IMR-90 (cell line): ENCODE measurements around the gene RNF32. TPM values are rescaled to one million over a fixed set of nuclear protein-coding genes. Genes with fewer than 3 reads are reported as not detected.

Source experiments
- ATAC-seq: fragments of 200-7000 bp; cut with Tn5 transposase; 2 replicates; pipeline ENCODE4 v1.9.1; 2020; ENCODE audit warnings: low read depth, mild to moderate bottlenecking, moderate library complexity
- BruUV-seq: library from RNA; stranded (reverse); fragments of 400-500 nt; replicated peaks from 2 replicates; lab custom pipeline; 2021; lab: Mats Ljungman, UMichigan
- CTCF ChIA-PET: fragments of 300-600 bp; formaldehyde crosslinking; extraction: SDS; loops from one replicate; lab custom pipeline; 2021; ENCODE audit warnings: antibody characterized with exemption; lab: Yijun Ruan, JAX
- POLR2A ChIA-PET: fragments of 300-600 bp; sonication (Branson Sonifier 250); formaldehyde crosslinking; loops from one replicate; lab custom pipeline; 2022; ENCODE audit warnings: antibody characterized with exemption; ENCODE audit not compliant: unreplicated experiment; lab: Charles Lee
- DNase-seq: peaks from one replicate; pipeline ENCODE4 v3.0.0; 2013
- H2AFZ ChIP-seq: replicated peaks from 2 replicates; pipeline ENCODE3; 2013; ENCODE audit warnings: low read length, mild to moderate bottlenecking; ENCODE audit not compliant: poor library complexity
- H2AK5ac ChIP-seq: 2 replicates; pipeline ENCODE4 v1.6.1; 2013; ENCODE audit warnings: low read depth, low read length, inconsistent platforms
- H2AK9ac ChIP-seq: replicated peaks from 2 replicates; pipeline ENCODE3; 2013; ENCODE audit warnings: mild to moderate bottlenecking, low read depth, low read length, moderate library complexity; ENCODE audit not compliant: poor library complexity
- H2BK120ac ChIP-seq: 2 replicates; pipeline ENCODE4 v1.6.1; 2013; ENCODE audit warnings: low read depth, low read length, inconsistent platforms
- H2BK15ac ChIP-seq: 3 replicates; pipeline ENCODE4 v1.6.1; 2013; ENCODE audit warnings: low read depth, low read length, inconsistent platforms
- H2BK20ac ChIP-seq: 2 replicates; pipeline ENCODE4 v1.6.1; 2013; ENCODE audit warnings: low read depth, mild to moderate bottlenecking, inconsistent platforms, low read length, moderate library complexity
- H2BK5ac ChIP-seq: 2 replicates; pipeline ENCODE4 v1.6.1; 2013; ENCODE audit warnings: mild to moderate bottlenecking, low read depth, low read length, inconsistent platforms; ENCODE audit not compliant: poor library complexity, severe bottlenecking
- H3K14ac ChIP-seq: replicated peaks from 2 replicates; pipeline ENCODE4 v1.6.1; 2013; ENCODE audit warnings: low read depth, low read length, inconsistent platforms
- H3K18ac ChIP-seq: 2 replicates; pipeline ENCODE4 v1.6.1; 2013; ENCODE audit warnings: low read depth, low read length, control low read depth
- H3K23ac ChIP-seq: 2 replicates; pipeline ENCODE4 v1.6.1; 2013; ENCODE audit warnings: low read depth, low read length, inconsistent platforms
- H3K27ac ChIP-seq: 2 replicates; pipeline ENCODE4 v1.5.1; 2013; ENCODE audit warnings: mild to moderate bottlenecking, control low read depth, low read length; ENCODE audit not compliant: insufficient read depth
- H3K27me3 ChIP-seq: 2 replicates; pipeline ENCODE4 v1.6.1; 2013; ENCODE audit warnings: low read length; ENCODE audit not compliant: control insufficient read depth, insufficient read depth
- H3K36me3 ChIP-seq: 2 replicates; pipeline ENCODE4 v1.6.1; 2013; ENCODE audit warnings: low read length, mixed read lengths; ENCODE audit not compliant: control insufficient read depth, insufficient read depth
- H3K4ac ChIP-seq: 2 replicates; pipeline ENCODE4 v1.6.1; 2013; ENCODE audit warnings: low read depth, low read length, inconsistent platforms
- H3K4me1 ChIP-seq: 2 replicates; pipeline ENCODE4 v1.6.1; 2013; ENCODE audit warnings: low read length, mixed read lengths; ENCODE audit not compliant: control insufficient read depth, insufficient read depth
- H3K4me2 ChIP-seq: 2 replicates; pipeline ENCODE4 v1.6.1; 2013; ENCODE audit warnings: low read depth, mild to moderate bottlenecking, control low read depth, low read length, moderate library complexity
- H3K4me3 ChIP-seq: 2 replicates; pipeline ENCODE4 v1.5.1; 2013; ENCODE audit warnings: low read depth, mild to moderate bottlenecking, control low read depth, low read length, moderate library complexity; ENCODE audit not compliant: insufficient read depth
- H3K56ac ChIP-seq: 2 replicates; pipeline ENCODE4 v1.6.1; 2013; ENCODE audit warnings: low read length, inconsistent platforms; ENCODE audit not compliant: insufficient read depth; ENCODE audit errors: extremely low read depth
- H3K79me1 ChIP-seq, 2 experiments: 2 replicates each; pipeline ENCODE4 v1.6.1; 2013; ENCODE audit warnings: low read length in 2 of 2, inconsistent platforms in 1 of 2, low read depth in 1 of 2
- H3K9ac ChIP-seq: 2 replicates; pipeline ENCODE4 v1.6.1; 2013; ENCODE audit warnings: low read depth, low read length, control low read depth
- H3K9me1 ChIP-seq: 2 replicates; pipeline ENCODE4 v1.6.1; 2013; ENCODE audit warnings: low read length, inconsistent platforms; ENCODE audit not compliant: insufficient read depth
- H3K9me3 ChIP-seq: 2 replicates; pipeline ENCODE4 v1.6.1; 2013; ENCODE audit warnings: low read length; ENCODE audit not compliant: control insufficient read depth, insufficient read depth
- H4K20me1 ChIP-seq: 2 replicates; pipeline ENCODE4 v1.6.1; 2013; ENCODE audit warnings: low read length, inconsistent platforms; ENCODE audit not compliant: insufficient read depth
- H4K5ac ChIP-seq: 2 replicates; pipeline ENCODE4 v1.6.1; 2013; ENCODE audit warnings: mild to moderate bottlenecking, low read depth, low read length, control low read depth
- H4K8ac ChIP-seq, 2 experiments: 2 replicates each; pipeline ENCODE4 v1.6.1; 2013; ENCODE audit warnings: low read depth in 2 of 2, low read length in 2 of 2, control low read depth in 1 of 2, inconsistent platforms in 1 of 2
- H4K91ac ChIP-seq: 2 replicates; pipeline ENCODE4 v1.6.1; 2013; ENCODE audit warnings: low read depth, low read length, inconsistent platforms; ENCODE audit not compliant: insufficient read depth
- CEBPB ChIP-seq: IDR thresholded peaks from 2 replicates; pipeline ENCODE4 v1.6.1; 2012; ENCODE audit warnings: low read depth, low read length, improper control_type of control experiment
- NFE2L2 ChIP-seq: fragments of 150-350 bp; IDR thresholded peaks from 2 replicates; pipeline ENCODE4 v1.6.1; 2016; ENCODE audit warnings: low read depth, mild to moderate bottlenecking, low read length
- RAD21 ChIP-seq: IDR thresholded peaks from 2 replicates; pipeline ENCODE4 v1.6.1; 2012; ENCODE audit warnings: low read length, improper control_type of control experiment
- RCOR1 ChIP-seq: IDR thresholded peaks from 2 replicates; pipeline ENCODE4 v1.6.1; 2012; ENCODE audit warnings: mild to moderate bottlenecking, low read length, improper control_type of control experiment; ENCODE audit not compliant: insufficient replicate concordance
- SMC3 ChIP-seq: fragments of 150-350 bp; IDR thresholded peaks from 2 replicates; pipeline ENCODE4 v1.6.1; 2016; ENCODE audit warnings: low read depth, mild to moderate bottlenecking, antibody characterized with exemption, low read length, moderate library complexity
- WGBS, 2 experiments: methylation state at CpG; one replicate each; pipeline versions ENCODE4 v1.1.5 to v1.1.7; 2013; ENCODE audit warnings: missing lambda C conversion rate in 2 of 2; ENCODE audit not compliant: insufficient read length in 1 of 2; ENCODE audit errors: extremely low coverage in 2 of 2; 5-methylcytosine and 5-hydroxymethylcytosine counted together
- dilution Hi-C: fragments of 300-500 bp; cut with HindIII; formaldehyde crosslinking; loops from one replicate; pipeline ENCODE4 v1.14.3; 2018; ENCODE audit warnings: low sequenced_read_pairs; ENCODE audit not compliant: unreplicated experiment
- in situ Hi-C: fragments of 300-500 bp; cut with MboI; formaldehyde crosslinking; loops from 3 replicates; pipeline ENCODE4 v1.14.3; 2019; ENCODE audit warnings: low sequenced_read_pairs, inconsistent platforms, mixed read lengths
- intact Hi-C: fragments of 100-400 bp; cut with micrococcal nuclease; formaldehyde crosslinking; loops from 2 replicates; pipeline ENCODE4 v1.10.0; 2022
- polyA plus RNA-seq, 3 experiments: library from polyadenylated mRNA; depleted of rRNA; stranded (reverse); fragments of >200 nt; gene quantifications; 2 replicates each; pipeline ENCODE4 v1.2.3, GENCODE V29; 2012; ENCODE audit warnings: low replicate concordance in 1 of 3
- total RNA-seq: library from RNA; depleted of rRNA; stranded (reverse); fragments of >200 nt; gene quantifications from 2 replicates; pipeline ENCODE4 v1.2.3, GENCODE V29; 2012

The RNF32 gene
- total and polyA plus RNA-seq, 2 of the 4 experiments (the other 2 are of a cell fraction), result 0.36 to 0.63 TPM

- DNase-seq (no peak), ATAC-seq (no peak)
- no peak overlapping the region for H3K23ac ChIP-seq
- no peak overlapping the region for H3K4me3 ChIP-seq
- ChIA-PET POLR2A (no interaction called here), CTCF (no interaction called here)
- no peaks in the 10 kb centered on the region for H3K36me3 ChIP-seq
- no peak overlapping the region for H2BK20ac ChIP-seq
- H4K20me1 ChIP-seq, result no peaks in the 10 kb centered on the region
- no peaks in the 10 kb centered on the region for H3K9me3 ChIP-seq
- dilution Hi-C loops (no loop called here), in situ Hi-C loops (no loop called here), intact Hi-C loops (no loop called here)
- H4K5ac ChIP-seq, result no peak overlapping the region
- H2AK9ac ChIP-seq, result no peak overlapping the region
- H3K4ac ChIP-seq, result no peak overlapping the region
- H3K4me2 ChIP-seq, result no peak overlapping the region
- TF ChIP-seq NFE2L2 (no peak), RAD21 (no peak), CEBPB (no peak), SMC3 (no peak), RCOR1 (no peak)
- no peak overlapping the region for H3K18ac ChIP-seq
- BruUV-seq, result no TSS peak
- H2AK5ac ChIP-seq, result no peak overlapping the region
- no peak overlapping the region for H4K8ac ChIP-seq
- no CpG with 5 or more reads among the region's 5 CpGs for WGBS, 2 experiments
- no peak overlapping the region for H4K91ac ChIP-seq
- no peak overlapping the region for H3K27ac ChIP-seq
- no peak overlapping the region for H2AFZ ChIP-seq
- H2BK15ac ChIP-seq, result no peak overlapping the region
- no peak overlapping the region for H3K56ac ChIP-seq
- H3K9ac ChIP-seq, result no peak overlapping the region
- no peak overlapping the region for H3K14ac ChIP-seq
- H3K4me1 ChIP-seq, result 0 out of 2 replicates have a peak, but pooled peaks cover 1% of the 10 kb centered on the region
- H3K27me3 ChIP-seq, result no peaks in the 10 kb centered on the region
- H3K9me1 ChIP-seq, result no peaks in the 10 kb centered on the region
- H2BK120ac ChIP-seq, result no peak overlapping the region
- no peaks in the 10 kb centered on the region for H3K79me1 ChIP-seq
- no peak overlapping the region for H2BK5ac ChIP-seq
Measured at GRCh38 chr7:156661637-156662036, 21.1 kb downstream of the RNF32 start.
